ENCODE data around the gene OR2A14. TPM values are rescaled to one million over a fixed set of nuclear protein-coding genes. Genes with fewer than 3 reads are reported as not detected.

The OR2A14 gene
- not detected in 2 replicates for total RNA-seq
- not detected in 2 replicates for polyA plus RNA-seq
- not detected in 2 replicates for polyA plus RNA-seq (2012)
- not detected in 2 replicates for polyA minus RNA-seq (ENCODE audit: low replicate concordance)

GRCh38 chr7:144122876-144123275, at the start of gene OR2A14:
TSS of gene OR2A14 (plus strand) at chr7:144123176. CDS start at chr7:144129113, 5,937 bp downstream.
- no peak for DNase-seq (ENCODE audit: low read depth in 2 of 2)
- H3K4me2 ChIP-seq (ENCODE audit: extremely low read depth, insufficient read depth, low read length): no peak within 1 kb of the TSS
- H4K20me1 ChIP-seq (ENCODE audit: control insufficient read depth, extremely low read depth, insufficient read depth, low read length): no peaks in the 10 kb centered on the region
- H3K9me3 ChIP-seq (ENCODE audit: control insufficient read depth, insufficient read depth, low read depth, low read length): no peaks in the 10 kb centered on the region
- H3K36me3 ChIP-seq (ENCODE audit: control insufficient read depth, insufficient read depth, low read length): no peaks in the 10 kb centered on the region
- H3K79me2 ChIP-seq (ENCODE audit: control insufficient read depth, insufficient read depth, low read length): no peaks in the 10 kb centered on the region
- no peaks in the 10 kb centered on the region for H3K27me3 ChIP-seq (ENCODE audit: control insufficient read depth, insufficient read depth, low read length)
- H3K9ac ChIP-seq (ENCODE audit: insufficient read depth, low read length): no peak within 1 kb of the TSS
- no peak within 1 kb of the TSS for H2AFZ ChIP-seq (ENCODE audit: low read length)
- TF ChIP-seq, protein P1, sequence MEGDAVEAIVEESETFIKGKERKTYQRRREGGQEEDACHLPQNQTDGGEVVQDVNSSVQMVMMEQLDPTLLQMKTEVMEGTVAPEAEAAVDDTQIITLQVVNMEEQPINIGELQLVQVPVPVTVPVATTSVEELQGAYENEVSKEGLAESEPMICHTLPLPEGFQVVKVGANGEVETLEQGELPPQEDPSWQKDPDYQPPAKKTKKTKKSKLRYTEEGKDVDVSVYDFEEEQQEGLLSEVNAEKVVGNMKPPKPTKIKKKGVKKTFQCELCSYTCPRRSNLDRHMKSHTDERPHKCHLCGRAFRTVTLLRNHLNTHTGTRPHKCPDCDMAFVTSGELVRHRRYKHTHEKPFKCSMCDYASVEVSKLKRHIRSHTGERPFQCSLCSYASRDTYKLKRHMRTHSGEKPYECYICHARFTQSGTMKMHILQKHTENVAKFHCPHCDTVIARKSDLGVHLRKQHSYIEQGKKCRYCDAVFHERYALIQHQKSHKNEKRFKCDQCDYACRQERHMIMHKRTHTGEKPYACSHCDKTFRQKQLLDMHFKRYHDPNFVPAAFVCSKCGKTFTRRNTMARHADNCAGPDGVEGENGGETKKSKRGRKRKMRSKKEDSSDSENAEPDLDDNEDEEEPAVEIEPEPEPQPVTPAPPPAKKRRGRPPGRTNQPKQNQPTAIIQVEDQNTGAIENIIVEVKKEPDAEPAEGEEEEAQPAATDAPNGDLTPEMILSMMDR (conservative IDR thresholded peaks at IDR 0.05 in 1 of 2, IDR thresholded peaks at IDR 0.05 in 1 of 2; ENCODE audit: low read depth in 1 of 2, low read length in 2 of 2): no peak
- no peak for TF ChIP-seq EZH2 (IDR thresholded peaks at IDR 0.05; ENCODE audit: low read length, missing control alignments)
- no peak within 1 kb of the TSS for H3K27ac ChIP-seq (ENCODE audit: insufficient read depth, low read length)
- H3K4me3 ChIP-seq (replicated peaks in 1 of 4; ENCODE audit: control extremely low read depth in 1 of 4, insufficient read depth in 1 of 4, low read depth in 3 of 4, low read length in 4 of 4): no peak within 1 kb of the TSS
- no peaks in the 10 kb centered on the region for H3K4me1 ChIP-seq (ENCODE audit: control insufficient read depth, extremely low read depth, insufficient read depth, low read length)

DNA sequence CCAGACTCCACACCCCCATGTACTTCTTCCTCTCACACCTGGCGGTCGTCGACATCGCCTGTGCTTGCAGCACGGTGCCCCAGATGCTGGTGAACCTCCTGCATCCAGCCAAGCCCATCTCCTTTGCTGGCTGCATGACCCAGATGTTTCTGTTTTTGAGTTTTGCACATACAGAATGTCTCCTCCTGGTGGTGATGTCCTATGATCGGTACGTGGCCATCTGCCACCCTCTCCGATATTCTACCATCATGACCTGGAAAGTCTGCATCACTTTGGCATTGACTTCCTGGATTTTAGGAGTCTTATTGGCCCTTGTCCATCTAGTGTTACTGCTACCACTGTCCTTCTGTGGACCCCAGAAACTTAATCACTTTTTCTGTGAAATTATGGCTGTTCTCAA, 48.6 kb upstream of the OR2A14 start:
- Histone ChIP-seq H3K79me2 (ENCODE audit: control insufficient read depth, insufficient read depth, low read length) (no peaks in the 10 kb centered on the region), H3K9me3 (ENCODE audit: control insufficient read depth, insufficient read depth, low read depth, low read length) (no peaks in the 10 kb centered on the region), H3K36me3 (ENCODE audit: control insufficient read depth, insufficient read depth, low read length) (no peaks in the 10 kb centered on the region), H3K4me1 (ENCODE audit: control insufficient read depth, extremely low read depth, insufficient read depth, low read length) (no peaks in the 10 kb centered on the region), H3K27ac (ENCODE audit: insufficient read depth, low read length) (no peak overlapping the region), H3K9ac (ENCODE audit: insufficient read depth, low read length) (no peak overlapping the region), H4K20me1 (ENCODE audit: control insufficient read depth, extremely low read depth, insufficient read depth, low read length) (no peaks in the 10 kb centered on the region), H2AFZ (ENCODE audit: low read length) (no peak overlapping the region), H3K27me3 (ENCODE audit: control insufficient read depth, insufficient read depth, low read length) (no peaks in the 10 kb centered on the region), H3K4me3 (replicated peaks in 1 of 4; ENCODE audit: control extremely low read depth in 1 of 4, insufficient read depth in 1 of 4, low read depth in 3 of 4, low read length in 4 of 4) (no peak overlapping the region), H3K4me2 (ENCODE audit: extremely low read depth, insufficient read depth, low read length) (no peak overlapping the region)
- DNase-seq (ENCODE audit: low read depth in 2 of 2): no peak
- TF ChIP-seq, protein P1 (conservative IDR thresholded peaks at IDR 0.05 in 1 of 2, IDR thresholded peaks at IDR 0.05 in 1 of 2; ENCODE audit: low read depth in 1 of 2, low read length in 2 of 2): no peak
- TF ChIP-seq EZH2 (IDR thresholded peaks at IDR 0.05; ENCODE audit: low read length, missing control alignments): no peak

- no peak for TF ChIP-seq EZH2 (IDR thresholded peaks at IDR 0.05; ENCODE audit: low read length, missing control alignments)
- TF ChIP-seq, protein P1 (conservative IDR thresholded peaks at IDR 0.05 in 1 of 2, IDR thresholded peaks at IDR 0.05 in 1 of 2; ENCODE audit: low read depth in 1 of 2, low read length in 2 of 2): no peak
- H2AFZ ChIP-seq (ENCODE audit: low read length): no peak within 1 kb of the TSS
- no peak within 1 kb of the TSS for H3K27ac ChIP-seq (ENCODE audit: insufficient read depth, low read length)
Measured at GRCh38 chr7:144085978-144086377, 37.0 kb upstream of the OR2A14 start, which contains the start of gene OR2A12. TSS of gene OR2A12 (plus strand) at chr7:144086278. CDS start at chr7:144095108, 8,830 bp downstream.

More at GRCh38 chr7:144085978-144086377, 37.0 kb upstream of the OR2A14 start, which contains the start of gene OR2A12:
- DNase-seq (ENCODE audit: low read depth in 2 of 2): no peak
- H3K36me3 ChIP-seq (ENCODE audit: control insufficient read depth, insufficient read depth, low read length): no peaks in the 10 kb centered on the region
- no peaks in the 10 kb centered on the region for H3K9me3 ChIP-seq (ENCODE audit: control insufficient read depth, insufficient read depth, low read depth, low read length)
- H4K20me1 ChIP-seq (ENCODE audit: control insufficient read depth, extremely low read depth, insufficient read depth, low read length): no peaks in the 10 kb centered on the region
- H3K4me1 ChIP-seq (ENCODE audit: control insufficient read depth, extremely low read depth, insufficient read depth, low read length): no peaks in the 10 kb centered on the region
- H3K4me3 ChIP-seq (replicated peaks in 1 of 4; ENCODE audit: control extremely low read depth in 1 of 4, insufficient read depth in 1 of 4, low read depth in 3 of 4, low read length in 4 of 4): no peak within 1 kb of the TSS
- no peak within 1 kb of the TSS for H3K9ac ChIP-seq (ENCODE audit: insufficient read depth, low read length)
- no peaks in the 10 kb centered on the region for H3K27me3 ChIP-seq (ENCODE audit: control insufficient read depth, insufficient read depth, low read length)
- H3K79me2 ChIP-seq (ENCODE audit: control insufficient read depth, insufficient read depth, low read length): no peaks in the 10 kb centered on the region
- no peak within 1 kb of the TSS for H3K4me2 ChIP-seq (ENCODE audit: extremely low read depth, insufficient read depth, low read length)
